ENCODE measurements around the gene SLCO2B1. TPM values are rescaled to one million over a fixed set of nuclear protein-coding genes. Genes with fewer than 3 reads are reported as not detected.

Gene SLCO2B1
- total RNA-seq, 2 donors from 2014 or later: 37.6 to 50.3 TPM

DNA sequence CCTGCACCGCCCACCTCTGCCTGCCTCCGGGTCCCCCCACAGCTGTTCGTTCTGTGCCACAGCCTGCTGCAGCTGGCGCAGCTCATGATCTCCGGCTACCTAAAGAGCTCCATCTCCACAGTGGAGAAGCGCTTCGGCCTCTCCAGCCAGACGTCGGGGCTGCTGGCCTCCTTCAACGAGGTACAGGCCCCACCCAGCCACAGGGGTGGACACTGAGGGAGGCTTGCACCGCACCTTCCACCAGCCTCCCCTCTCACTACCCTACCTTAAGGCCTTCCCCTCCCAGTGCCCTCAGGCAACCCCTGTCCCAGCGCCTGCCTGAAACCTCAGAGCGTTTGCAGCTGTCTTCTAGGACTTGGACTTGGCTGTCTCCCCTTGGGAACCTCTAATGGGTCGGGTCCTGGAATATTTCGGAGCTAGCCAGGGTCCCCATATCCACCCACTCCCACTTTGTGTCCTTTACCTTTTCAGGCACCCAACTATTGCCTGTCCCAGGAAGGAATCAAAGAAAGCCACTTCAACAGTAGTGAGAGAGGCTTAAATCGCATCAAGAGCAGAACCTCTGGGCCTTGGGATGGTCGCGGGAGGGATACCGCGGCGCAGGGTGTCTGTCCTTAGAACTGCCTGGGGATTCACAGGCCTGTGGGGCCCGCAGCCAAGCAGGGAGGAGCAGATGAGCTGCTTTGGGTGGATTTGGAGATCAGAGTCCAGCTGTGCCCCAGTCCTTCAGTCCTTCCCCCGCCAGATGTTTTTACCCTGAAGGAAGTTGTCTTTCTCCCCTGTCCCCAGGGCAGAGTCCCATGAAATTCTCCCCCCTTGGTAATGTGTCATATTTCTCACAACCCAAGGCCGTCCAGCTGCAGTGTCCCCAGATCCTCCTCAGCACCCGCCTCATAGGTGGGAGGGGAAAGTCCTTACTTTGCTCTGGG is 13.3 kb downstream of the SLCO2B1 start:
- no peak overlapping the region for H3K27ac ChIP-seq
- peaks cover 12% of the 10 kb centered on the region for H3K4me1 ChIP-seq
- TF ChIP-seq CTCF (IDR thresholded peaks at IDR 0.05): no peak
- no peaks in the 10 kb centered on the region for H3K9me3 ChIP-seq
- H3K27me3 ChIP-seq: no peaks in the 10 kb centered on the region
- H3K4me3 ChIP-seq: no peak overlapping the region
- H3K36me3 ChIP-seq: no peaks in the 10 kb centered on the region
- no peak for DNase-seq
- peak overlapping the region in 1 of 2 donors; percentile 46 for H3K9ac ChIP-seq (ENCODE audit: low read depth in 2 of 2, low read length in 2 of 2)
- intact Hi-C loops (cut with DNase I): no loop called here

DNA sequence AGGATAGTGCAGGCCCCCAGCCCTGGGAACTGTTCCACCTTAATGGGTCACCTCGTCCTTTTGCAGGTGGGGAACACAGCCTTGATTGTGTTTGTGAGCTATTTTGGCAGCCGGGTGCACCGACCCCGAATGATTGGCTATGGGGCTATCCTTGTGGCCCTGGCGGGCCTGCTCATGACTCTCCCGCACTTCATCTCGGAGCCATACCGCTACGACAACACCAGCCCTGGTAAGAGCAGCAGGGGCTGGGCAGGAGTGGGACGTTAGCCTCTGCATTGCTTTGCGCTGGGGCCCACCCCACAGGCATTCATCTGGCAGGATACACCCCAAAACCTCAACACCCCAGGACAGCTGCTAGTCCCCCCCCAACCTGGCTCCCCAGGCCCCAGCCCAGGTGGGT is 14.8 kb downstream of the SLCO2B1 start:
- peaks cover 4% of the 10 kb centered on the region for H3K4me1 ChIP-seq
- no peaks in the 10 kb centered on the region for H3K36me3 ChIP-seq
- no peak overlapping the region for H3K4me3 ChIP-seq
- no peak overlapping the region for H3K9ac ChIP-seq (ENCODE audit: low read depth in 2 of 2, low read length in 2 of 2)
- no peaks in the 10 kb centered on the region for H3K27me3 ChIP-seq
- no peak for TF ChIP-seq CTCF (IDR thresholded peaks at IDR 0.05)
- H3K27ac ChIP-seq: no peak overlapping the region
- no peak for DNase-seq
- no peaks in the 10 kb centered on the region for H3K9me3 ChIP-seq
- intact Hi-C loops (cut with DNase I): no loop called here

DNA sequence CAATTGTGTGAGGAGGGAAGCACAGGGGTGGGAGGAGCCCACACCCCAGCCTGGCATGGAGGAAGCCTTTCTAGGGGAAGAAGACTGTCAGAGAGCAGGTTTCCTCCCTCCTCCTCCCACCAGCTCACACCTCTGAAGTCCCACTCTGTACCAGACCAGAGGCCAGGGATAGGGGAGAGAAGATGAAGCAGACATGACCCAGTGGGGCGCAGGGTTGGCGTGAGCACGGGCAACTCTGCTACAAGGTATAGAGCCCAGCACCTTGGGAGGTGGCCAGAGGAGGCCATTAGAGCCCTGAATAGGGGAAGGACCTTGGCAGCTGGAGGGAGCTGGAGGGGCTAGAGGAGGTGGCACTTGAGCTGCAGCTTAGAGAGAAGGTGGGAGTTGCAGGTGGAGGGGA is 15.9 kb downstream of the SLCO2B1 start:
- Histone ChIP-seq H3K27me3 (no peaks in the 10 kb centered on the region), H3K27ac (no peak overlapping the region), H3K9me3 (no peaks in the 10 kb centered on the region), H3K4me1 (peaks cover 4% of the 10 kb centered on the region), H3K4me3 (no peak overlapping the region), H3K9ac (ENCODE audit: low read depth in 2 of 2, low read length in 2 of 2) (no peak overlapping the region), H3K36me3 (no peaks in the 10 kb centered on the region)
- TF ChIP-seq CTCF (IDR thresholded peaks at IDR 0.05): no peak
- intact Hi-C loops (cut with DNase I): no loop called here
- no peak for DNase-seq

DNA sequence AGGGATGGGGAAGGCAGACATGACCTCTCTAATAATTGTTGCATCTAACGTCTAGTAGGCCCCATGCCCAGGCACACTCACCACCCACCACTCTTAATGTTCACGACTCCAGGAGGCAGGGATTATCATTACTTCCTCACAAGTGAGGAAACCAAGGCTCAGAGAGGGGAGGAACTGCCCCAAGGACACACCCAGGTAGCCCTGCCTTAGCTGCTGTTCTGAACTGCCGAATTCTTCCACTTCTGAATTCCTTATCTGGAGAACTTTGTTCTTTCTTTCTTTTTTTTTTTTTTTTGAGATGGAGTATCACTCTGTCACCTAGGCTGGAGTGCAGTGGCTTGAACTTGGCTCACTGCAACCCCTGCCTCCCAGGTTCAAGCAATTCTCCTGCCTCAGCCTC is 16.7 kb downstream of the SLCO2B1 start:
- H3K9me3 ChIP-seq: no peaks in the 10 kb centered on the region
- DNase-seq: peak; percentile 65
- intact Hi-C loops (cut with DNase I): no loop called here
- no peaks in the 10 kb centered on the region for H3K27me3 ChIP-seq
- no peak overlapping the region for H3K9ac ChIP-seq (ENCODE audit: low read depth in 2 of 2, low read length in 2 of 2)
- H3K4me1 ChIP-seq: peaks cover 4% of the 10 kb centered on the region
- no peak overlapping the region for H3K4me3 ChIP-seq
- H3K27ac ChIP-seq: peak overlapping the region; percentile 61
- no peak for TF ChIP-seq CTCF (IDR thresholded peaks at IDR 0.05)
- no peaks in the 10 kb centered on the region for H3K36me3 ChIP-seq

GRCh38 chr11:75169101-75169885 is 18.4 kb downstream of the SLCO2B1 start:
- no peaks in the 10 kb centered on the region for H3K9me3 ChIP-seq
- no peaks in the 10 kb centered on the region for H3K27me3 ChIP-seq
- TF ChIP-seq CTCF (IDR thresholded peaks at IDR 0.05): no peak
- intact Hi-C loops (cut with DNase I): no loop called here
- H3K27ac ChIP-seq: peak overlapping the region; percentile 61
- H3K4me3 ChIP-seq: no peak overlapping the region
- peaks cover 4% of the 10 kb centered on the region for H3K4me1 ChIP-seq
- no peaks in the 10 kb centered on the region for H3K36me3 ChIP-seq
- peak overlapping the region; percentile 35 to 37 for H3K9ac ChIP-seq (ENCODE audit: low read depth in 2 of 2, low read length in 2 of 2)
- DNase-seq: no peak
